DOHH2 (cell line): ENCODE measurements around the gene PAK2.

Source experiments
- H3F3A ChIP-seq: fragments of 200-600 bp; sonication (generic), shearing (Covaris generic); 2 replicates; pipeline ENCODE4 v1.6.0; 2016; ENCODE audit warnings: antibody characterized with exemption, mild to moderate bottlenecking; ENCODE audit not compliant: control insufficient read depth, insufficient read depth
- H3K27ac ChIP-seq: fragments of 200-600 bp; sonication (generic); 2 replicates; pipeline ENCODE4 v1.5.1; 2014; ENCODE audit warnings: low read depth, mild to moderate bottlenecking, low read length, moderate library complexity
- H3K27me3 ChIP-seq: fragments of 200-600 bp; sonication (generic); 2 replicates; pipeline ENCODE4 v1.6.1; 2014; ENCODE audit warnings: mild to moderate bottlenecking, low read length, mixed read lengths; ENCODE audit not compliant: control insufficient read depth
- H3K36me3 ChIP-seq: fragments of 200-600 bp; sonication (generic); 2 replicates; pipeline ENCODE4 v1.6.1; 2014; ENCODE audit warnings: mild to moderate bottlenecking, low read length, moderate library complexity, mixed read lengths; ENCODE audit not compliant: control insufficient read depth
- H3K4me1 ChIP-seq: fragments of 200-600 bp; sonication (generic); 2 replicates; pipeline ENCODE4 v1.6.1; 2014; ENCODE audit warnings: mild to moderate bottlenecking, low read length, mixed read lengths; ENCODE audit not compliant: control insufficient read depth
- H3K4me2 ChIP-seq: fragments of 200-600 bp; sonication (generic); 2 replicates; pipeline ENCODE4 v1.6.0; 2014; ENCODE audit warnings: mild to moderate bottlenecking, low read length, moderate library complexity
- H3K4me3 ChIP-seq: fragments of 200-600 bp; sonication (generic); 2 replicates; pipeline ENCODE4 v1.5.1; 2014; ENCODE audit warnings: mild to moderate bottlenecking, low read length, mixed read lengths
- H3K79me2 ChIP-seq: fragments of 200-600 bp; sonication (generic); 2 replicates; pipeline ENCODE4 v1.6.1; 2014; ENCODE audit warnings: mild to moderate bottlenecking, low read length, mixed read lengths; ENCODE audit not compliant: control insufficient read depth
- H3K9me2 ChIP-seq: fragments of 200-600 bp; sonication (generic); replicated peaks from 2 replicates; pipeline ENCODE4 v1.6.1; 2014; ENCODE audit warnings: mild to moderate bottlenecking, low read length, mixed read lengths; ENCODE audit not compliant: control insufficient read depth
- H3K9me3 ChIP-seq: fragments of 200-600 bp; sonication (generic); 2 replicates; pipeline ENCODE4 v1.6.1; 2014; ENCODE audit warnings: antibody characterized with exemption, low read length, mixed read lengths; ENCODE audit not compliant: control insufficient read depth, insufficient read depth
- H4K20me1 ChIP-seq: fragments of 200-600 bp; sonication (generic); 2 replicates; pipeline ENCODE4 v1.6.0; 2014; ENCODE audit warnings: low read depth, mild to moderate bottlenecking, antibody characterized with exemption, low read length, moderate library complexity; ENCODE audit not compliant: control insufficient read depth, insufficient read depth
- CTCF ChIP-seq: fragments of 200-600 bp; sonication (generic); IDR thresholded peaks from one replicate; pipeline ENCODE4 v1.5.1; 2014; ENCODE audit warnings: antibody characterized with exemption, mild to moderate bottlenecking, low read depth, low read length; ENCODE audit not compliant: poor library complexity, severe bottlenecking
- EZH2phosphoT487 ChIP-seq: fragments of 200-600 bp; sonication (generic); IDR thresholded peaks from 2 replicates; pipeline ENCODE4 v1.6.1; 2017; ENCODE audit warnings: borderline replicate concordance, mild to moderate bottlenecking, antibody characterized with exemption, low read length, moderate library complexity, mixed read lengths

PAK2 gene

GRCh38 chr3:196778755-196779154 lies 39.1 kb downstream of the PAK2 start:
- H4K20me1 ChIP-seq = 0 out of 2 replicates have a peak, but pooled peaks cover 5% of the 10 kb centered on the region
- no peak overlapping the region for H3K27ac ChIP-seq
- H3F3A ChIP-seq = no peaks in the 10 kb centered on the region
- no peak for TF ChIP-seq CTCF
- no peak for TF ChIP-seq EZH2phosphoT487
- peaks cover 57% of the 10 kb centered on the region for H3K36me3 ChIP-seq
- 0 out of 2 replicates have a peak, but pooled peaks cover 4% of the 10 kb centered on the region for H3K9me3 ChIP-seq
- H3K4me1 ChIP-seq = no peaks in the 10 kb centered on the region
- no peak overlapping the region for H3K4me2 ChIP-seq
- H3K4me3 ChIP-seq = no peak overlapping the region
- no peaks in the 10 kb centered on the region for H3K9me2 ChIP-seq
- H3K27me3 ChIP-seq = no peaks in the 10 kb centered on the region
- H3K79me2 ChIP-seq = peaks cover 95% of the 10 kb centered on the region

GRCh38 chr3:196782511-196782910 lies 42.9 kb downstream of the PAK2 start:
- Histone ChIP-seq H3K79me2 (peaks cover 87% of the 10 kb centered on the region), H3K27me3 (no peaks in the 10 kb centered on the region), H3K9me3 (0 out of 2 replicates have a peak, but pooled peaks cover 4% of the 10 kb centered on the region), H3F3A (no peaks in the 10 kb centered on the region), H3K4me2 (no peak overlapping the region), H3K9me2 (no peaks in the 10 kb centered on the region), H3K4me1 (no peaks in the 10 kb centered on the region), H4K20me1 (no peaks in the 10 kb centered on the region), H3K36me3 (peaks cover 70% of the 10 kb centered on the region), H3K27ac (no peak overlapping the region), H3K4me3 (no peak overlapping the region)
- no peak for TF ChIP-seq EZH2phosphoT487
- no peak for TF ChIP-seq CTCF

- no peak overlapping the region for H3K4me3 ChIP-seq
- H3F3A ChIP-seq = no peaks in the 10 kb centered on the region
- peaks cover 80% of the 10 kb centered on the region for H3K36me3 ChIP-seq
- H3K9me3 ChIP-seq = peaks cover 13% of the 10 kb centered on the region; the same call in 1 of the 2 replicates
- H3K4me1 ChIP-seq = no peaks in the 10 kb centered on the region
- no peaks in the 10 kb centered on the region for H3K27me3 ChIP-seq
- H3K79me2 ChIP-seq = peaks cover 81% of the 10 kb centered on the region
- TF ChIP-seq CTCF (no peak), EZH2phosphoT487 (no peak)
- H3K9me2 ChIP-seq = no peaks in the 10 kb centered on the region
- H4K20me1 ChIP-seq = no peaks in the 10 kb centered on the region
- H3K27ac ChIP-seq = no peak overlapping the region
- no peak overlapping the region for H3K4me2 ChIP-seq
Measured at GRCh38 chr3:196788528-196788927, 48.9 kb downstream of the PAK2 start.
